Gastroesophageal sphincter (tissue), 3 donors: Measurements from ENCODE around the gene OXA1L.

Experiments used
- POLR2A ChIP-seq, 2 donors: fragments of 450-650 bp; IDR thresholded peaks; one replicate each; pipeline ENCODE4 v1.6.1; 2017; ENCODE audit warnings: antibody characterized with exemption in 2 of 2, mild to moderate bottlenecking in 2 of 2, moderate library complexity in 1 of 2
- TF ChIP-seq, protein P1 (sequence below), 4 experiments: fragments of 200-600 bp in 2 of 4; fragments of 450-650 bp in 2 of 4; sonication (generic) in 1 of 4; IDR thresholded peaks; one replicate each; pipeline ENCODE4 v1.5.1; 2017 to 2019; ENCODE audit warnings: antibody characterized with exemption in 4 of 4, mild to moderate bottlenecking in 2 of 4, moderate library complexity in 2 of 4

DNA sequence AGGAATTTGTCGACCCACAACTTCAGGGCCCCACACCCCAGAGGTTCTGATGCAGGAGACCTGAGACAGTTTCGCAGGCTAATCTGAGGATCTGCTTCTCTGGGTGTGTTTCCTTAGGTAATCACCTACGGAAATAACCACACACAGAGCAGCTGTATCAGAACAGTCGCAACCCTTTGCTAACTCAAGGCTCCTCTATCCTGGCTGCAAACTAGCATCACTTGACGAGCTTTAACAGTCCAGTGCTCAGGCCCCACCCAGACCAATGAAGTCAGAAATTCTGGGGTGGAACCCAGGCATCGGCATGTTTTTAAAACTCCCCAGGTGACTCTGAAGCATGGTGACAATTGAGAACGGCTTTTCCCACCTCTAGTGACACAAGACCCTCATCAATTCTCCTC, 28.1 kb downstream of the OXA1L start:
- TF ChIP-seq POLR2A (IDR thresholded peaks at IDR 0.05), result no peak
- TF ChIP-seq, protein P1, sequence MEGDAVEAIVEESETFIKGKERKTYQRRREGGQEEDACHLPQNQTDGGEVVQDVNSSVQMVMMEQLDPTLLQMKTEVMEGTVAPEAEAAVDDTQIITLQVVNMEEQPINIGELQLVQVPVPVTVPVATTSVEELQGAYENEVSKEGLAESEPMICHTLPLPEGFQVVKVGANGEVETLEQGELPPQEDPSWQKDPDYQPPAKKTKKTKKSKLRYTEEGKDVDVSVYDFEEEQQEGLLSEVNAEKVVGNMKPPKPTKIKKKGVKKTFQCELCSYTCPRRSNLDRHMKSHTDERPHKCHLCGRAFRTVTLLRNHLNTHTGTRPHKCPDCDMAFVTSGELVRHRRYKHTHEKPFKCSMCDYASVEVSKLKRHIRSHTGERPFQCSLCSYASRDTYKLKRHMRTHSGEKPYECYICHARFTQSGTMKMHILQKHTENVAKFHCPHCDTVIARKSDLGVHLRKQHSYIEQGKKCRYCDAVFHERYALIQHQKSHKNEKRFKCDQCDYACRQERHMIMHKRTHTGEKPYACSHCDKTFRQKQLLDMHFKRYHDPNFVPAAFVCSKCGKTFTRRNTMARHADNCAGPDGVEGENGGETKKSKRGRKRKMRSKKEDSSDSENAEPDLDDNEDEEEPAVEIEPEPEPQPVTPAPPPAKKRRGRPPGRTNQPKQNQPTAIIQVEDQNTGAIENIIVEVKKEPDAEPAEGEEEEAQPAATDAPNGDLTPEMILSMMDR (IDR thresholded peaks at IDR 0.05), result no peak
